ENCODE measurements around the gene ORAI1.

- TF ChIP-seq CTCF (IDR thresholded peaks at IDR 0.05) (no peak), POLR2A (IDR thresholded peaks at IDR 0.05) (no peak)
Observed at GRCh38 chr12:121576851-121577391, 49.4 kb upstream of the ORAI1 start.

All from heart left ventricle (tissue), 13 donors.